Measurements from ENCODE around the gene PISD.

- TF ChIP-seq CTCF (conservative IDR thresholded peaks at IDR 0.05 in 1 of 2, IDR thresholded peaks at IDR 0.05 in 1 of 2; ENCODE audit: low read depth in 1 of 2, low read length in 2 of 2) (no peak), EZH2 (IDR thresholded peaks at IDR 0.05; ENCODE audit: low read length, missing control alignments) (no peak)
These were observed 31.4 kb downstream of the PISD start for GRCh38 chr22:31630331-31631329.
